HG02973 (cell line): ENCODE measurements around the gene SRD5A1.

Experiments used
- ATAC-seq: cut with Tn5 transposase; IDR thresholded peaks from one replicate; pipeline ENCODE4 v1.9.1; 2021; ENCODE audit warnings: moderate library complexity; ENCODE audit not compliant: unreplicated experiment

Gene SRD5A1

DNA sequence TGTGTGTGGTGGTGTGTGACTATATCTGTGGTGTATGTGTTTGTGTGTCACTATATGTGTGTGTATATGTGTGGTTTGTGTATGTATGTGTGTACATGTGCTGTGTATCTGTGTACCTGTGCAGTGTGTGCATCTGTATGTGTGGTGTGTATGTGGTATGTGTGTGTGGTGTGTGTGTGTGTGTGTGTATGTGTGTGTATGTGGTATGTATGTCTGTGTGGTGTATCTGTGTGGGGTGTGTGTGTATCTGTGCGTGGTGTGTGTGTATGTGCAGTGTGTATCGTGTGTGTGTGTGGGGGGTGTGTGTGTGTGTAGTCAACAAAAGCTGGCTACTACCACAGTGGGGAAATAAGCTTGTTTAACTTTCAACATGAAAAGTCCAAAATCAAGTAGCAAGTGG lies 48.4 kb downstream of the SRD5A1 start:
- no peak for ATAC-seq

GRCh38 chr5:6682239-6682638 lies 49.0 kb downstream of the SRD5A1 start:
- no peak for ATAC-seq

GRCh38 chr5:6683241-6683640 lies 50.0 kb downstream of the SRD5A1 start:
- no peak for ATAC-seq

DNA sequence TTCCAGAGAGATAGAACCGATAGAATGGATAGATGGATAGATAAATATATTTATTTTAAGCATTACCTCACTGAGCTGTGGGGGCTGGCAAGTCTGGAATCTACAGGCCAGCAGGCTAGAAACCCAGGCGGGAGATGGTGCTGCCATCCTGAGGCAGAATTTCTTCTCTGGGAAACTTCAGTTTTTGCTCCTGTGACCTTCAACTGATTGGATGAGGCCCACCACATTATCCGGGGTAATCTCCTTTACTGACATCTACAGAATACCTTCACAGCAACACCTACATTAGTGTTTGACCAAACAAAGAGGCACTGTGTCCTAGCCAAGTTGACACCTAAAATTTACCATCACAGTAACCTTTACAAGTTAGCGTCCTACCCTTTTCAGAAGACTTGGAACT lies 50.8 kb downstream of the SRD5A1 start:
- ATAC-seq, result no peak

GRCh38 chr5:6686501-6686900 lies 53.3 kb downstream of the SRD5A1 start:
- ATAC-seq, result no peak

DNA sequence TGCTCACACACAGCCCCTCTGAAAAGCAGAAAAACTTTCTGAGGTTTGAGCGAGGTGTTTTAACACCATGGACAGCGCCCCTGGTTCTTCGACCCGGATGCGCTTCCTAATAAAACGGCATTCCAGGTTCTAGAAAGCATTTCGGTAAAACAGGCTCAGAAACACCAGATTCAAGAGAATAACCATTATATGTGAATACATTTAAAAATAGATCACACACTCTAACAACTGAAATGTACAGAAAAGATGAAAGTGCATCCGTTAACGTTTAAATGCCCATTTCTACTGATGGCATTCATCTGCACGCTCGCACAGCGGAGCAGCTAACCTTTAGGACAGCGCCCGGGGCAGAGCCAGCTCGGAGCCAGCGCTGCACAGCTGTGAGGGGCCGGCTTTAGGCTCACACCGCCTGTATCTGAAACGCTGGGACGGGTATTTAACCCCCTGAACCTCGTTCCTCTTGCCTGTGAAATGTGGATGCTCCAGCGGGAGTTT lies 53.7 kb downstream of the SRD5A1 start:
- ATAC-seq, result no peak

- ATAC-seq, result no peak
These were observed 54.3 kb downstream of the SRD5A1 start for GRCh38 chr5:6687505-6687904.

DNA sequence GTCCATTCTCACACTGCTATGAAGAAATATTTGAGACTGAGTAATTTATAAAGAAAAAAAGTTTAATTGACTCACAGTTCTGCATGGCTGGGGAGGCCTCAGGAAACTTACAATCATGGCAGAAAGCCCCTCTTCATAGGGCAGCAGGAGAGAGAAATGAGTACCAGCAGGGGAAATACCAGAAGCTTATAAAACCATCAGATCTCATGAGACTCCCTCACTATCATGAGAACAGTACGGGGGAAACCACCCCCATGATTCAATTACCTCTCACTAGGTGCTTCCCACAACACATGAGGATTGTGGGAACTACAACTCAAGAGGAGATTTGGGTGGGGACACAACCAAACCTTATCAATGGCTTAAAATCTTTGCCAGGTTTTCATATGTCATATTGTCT lies 59.7 kb downstream of the SRD5A1 start:
- no peak for ATAC-seq

DNA sequence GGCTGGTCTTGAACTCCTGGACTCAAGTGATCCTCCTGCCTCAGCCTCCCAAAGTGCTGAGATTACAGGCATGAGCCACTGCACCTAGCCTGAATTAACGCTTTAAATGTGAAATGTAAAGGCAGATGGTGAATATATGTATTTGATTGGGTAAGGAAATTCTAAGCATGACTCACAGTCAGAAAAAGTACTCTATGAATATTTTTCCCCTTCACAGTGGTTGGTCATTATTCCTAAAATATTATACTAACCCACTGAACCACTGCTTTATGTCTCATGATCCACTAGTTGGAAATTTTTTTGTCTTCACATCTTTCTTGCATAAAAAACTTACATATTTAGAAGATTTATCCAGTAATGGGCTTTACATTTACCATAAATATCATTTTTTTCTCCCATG lies 65.5 kb downstream of the SRD5A1 start:
- no peak for ATAC-seq

GRCh38 chr5:6699357-6699756 lies 66.1 kb downstream of the SRD5A1 start:
- ATAC-seq, result no peak

- ATAC-seq, result no peak
These were observed 66.9 kb downstream of the SRD5A1 start for GRCh38 chr5:6700074-6700684.

- no peak for ATAC-seq
These were observed 67.6 kb downstream of the SRD5A1 start for GRCh38 chr5:6700685-6701355.

- ATAC-seq, result no peak
These were observed 68.3 kb downstream of the SRD5A1 start for GRCh38 chr5:6701491-6701890.

GRCh38 chr5:6702633-6703032 lies 69.4 kb downstream of the SRD5A1 start:
- no peak for ATAC-seq

GRCh38 chr5:6703806-6704205 lies 70.6 kb downstream of the SRD5A1 start:
- ATAC-seq, result no peak

- no peak for ATAC-seq
These were observed 71.2 kb downstream of the SRD5A1 start for GRCh38 chr5:6704361-6704851.

GRCh38 chr5:6705088-6705487 lies 71.8 kb downstream of the SRD5A1 start:
- peak; percentile 73 for ATAC-seq

- ATAC-seq, result no peak
These were observed 72.7 kb downstream of the SRD5A1 start for GRCh38 chr5:6705959-6706358.

DNA sequence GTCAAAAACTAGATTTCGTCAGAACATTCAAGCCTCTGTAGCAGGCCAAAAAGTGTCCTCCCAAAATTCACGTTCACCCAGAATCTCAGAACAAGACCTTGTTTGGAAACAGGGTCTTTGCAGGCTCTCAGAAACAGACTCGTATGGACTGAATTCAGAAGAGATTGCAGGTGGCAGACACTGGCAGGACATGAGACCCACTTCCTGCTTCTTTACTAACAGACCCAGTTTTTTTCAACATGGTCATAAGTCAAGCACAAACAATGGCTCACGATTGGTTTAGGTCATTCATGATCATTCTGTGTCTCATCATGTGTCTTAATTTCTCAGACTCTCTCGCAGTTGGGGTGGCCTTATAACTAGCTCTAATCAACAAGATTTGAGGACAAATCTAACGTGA lies 74.6 kb downstream of the SRD5A1 start:
- no peak for ATAC-seq

DNA sequence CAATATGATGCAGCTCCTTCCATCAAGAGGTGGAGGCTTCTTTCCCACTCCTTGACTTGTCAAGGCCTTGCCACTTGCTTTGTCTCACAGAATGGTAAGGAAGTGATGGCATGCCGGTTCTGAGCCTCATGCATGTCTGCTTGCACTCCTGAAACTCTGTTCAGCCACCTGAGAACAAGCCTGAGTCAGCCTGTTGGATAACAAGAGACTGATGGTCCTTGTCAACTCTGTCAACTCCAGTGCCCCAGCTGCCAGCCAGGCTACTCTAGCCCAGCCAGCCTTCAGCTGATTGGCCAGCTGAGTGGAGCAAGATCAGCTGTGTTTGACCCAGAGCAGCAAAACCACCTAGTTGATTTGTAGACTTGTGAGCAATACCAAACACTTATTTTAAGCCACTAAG lies 75.6 kb downstream of the SRD5A1 start:
- no peak for ATAC-seq

GRCh38 chr5:6710070-6710469 lies 76.8 kb downstream of the SRD5A1 start:
- no peak for ATAC-seq

- ATAC-seq, result no peak
These were observed 77.5 kb downstream of the SRD5A1 start for GRCh38 chr5:6710551-6711318.
